DND-41 (cell line): ENCODE measurements around the gene PDSS1.

Experiments
- CTCF ChIP-seq: IDR thresholded peaks from 2 replicates; pipeline ENCODE4 v1.5.1; 2012; ENCODE audit warnings: borderline replicate concordance, low read length, moderate library complexity, mild to moderate bottlenecking; ENCODE audit not compliant: poor library complexity, severe bottlenecking; ENCODE audit errors: extremely low read depth
- EZH2 ChIP-seq: IDR thresholded peaks from 3 replicates; pipeline ENCODE4 v1.6.1; 2012; ENCODE audit warnings: borderline replicate concordance, low read depth, mild to moderate bottlenecking, moderate library complexity, low read length, inconsistent platforms; ENCODE audit not compliant: severe bottlenecking

- TF ChIP-seq CTCF (no peak), EZH2 (no peak)
These were observed 564 bp downstream of the PDSS1 start for GRCh38 chr10:26697922-26698608.
